Glomerular endothelial cell (primary cell): Measurements from ENCODE around the gene DOK3. TPM values are rescaled to one million over a fixed set of nuclear protein-coding genes. Genes with fewer than 3 reads are reported as not detected.
"Not testable (repeated sequence)": the region's sequence is repeated elsewhere in the genome, so short reads cannot be mapped to it uniquely, and the experiment has no call there.

Experiments
- DNase-seq: peaks from one replicate; pipeline ENCODE4 v3.0.0-alpha.2; 2011; ENCODE audit warnings: low read depth, low spot score; ENCODE audit errors: extremely low read depth
- total RNA-seq: library from RNA; depleted of rRNA; stranded (reverse); fragments of >200 nt; gene quantifications from 2 replicates; pipeline ENCODE4 v1.2.3, GENCODE V29; 2015

Gene DOK3
- total RNA-seq, 1 donor from 2014 or later = 15.6 TPM

- DNase-seq = no peak
These were observed 11.4 kb downstream of the DOK3 start for GRCh38 chr5:177498013-177498787.

- DNase-seq = no peak
These were observed 12.2 kb downstream of the DOK3 start, which contains the start of gene PDLIM7 for GRCh38 chr5:177497292-177498012. TSS of gene PDLIM7 (minus strand) at chr5:177497604. CDS start at chr5:177496512, 1,092 bp downstream.

GRCh38 chr5:177496727-177497291 is 12.8 kb downstream of the DOK3 start:
- DNase-seq = no peak

DNA sequence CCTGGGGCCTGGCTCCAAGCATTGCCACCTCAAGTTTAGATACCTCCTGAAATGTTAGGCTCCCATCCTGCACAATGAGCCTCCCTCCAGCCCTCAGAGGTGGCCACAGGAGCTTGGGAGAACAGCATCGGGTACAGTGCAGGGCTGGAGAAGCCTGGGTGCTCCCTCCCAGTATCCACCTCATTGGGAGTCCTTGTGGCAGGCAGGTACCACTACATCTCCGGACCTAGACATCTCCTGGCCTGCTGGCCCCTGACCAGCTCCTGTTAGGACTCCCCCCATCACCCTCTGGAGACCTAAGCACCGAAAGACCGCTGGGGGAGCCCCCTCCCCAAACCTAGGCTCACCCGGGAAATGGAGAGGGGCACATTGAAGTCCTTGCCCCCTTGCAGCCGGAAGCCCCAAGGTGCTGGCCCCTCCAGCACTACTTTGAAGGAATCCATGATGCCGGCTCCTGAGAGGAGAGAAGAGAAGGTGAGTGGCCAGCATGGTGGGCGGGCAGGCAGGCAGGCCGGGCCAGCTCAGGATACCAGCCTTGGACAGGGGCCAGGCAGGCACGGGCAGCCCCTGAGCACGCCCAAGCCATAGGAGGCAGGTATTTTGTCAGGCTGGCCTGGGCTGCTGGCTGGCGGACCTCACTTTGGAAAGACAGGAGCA is 13.4 kb downstream of the DOK3 start:
- no peak for DNase-seq

DNA sequence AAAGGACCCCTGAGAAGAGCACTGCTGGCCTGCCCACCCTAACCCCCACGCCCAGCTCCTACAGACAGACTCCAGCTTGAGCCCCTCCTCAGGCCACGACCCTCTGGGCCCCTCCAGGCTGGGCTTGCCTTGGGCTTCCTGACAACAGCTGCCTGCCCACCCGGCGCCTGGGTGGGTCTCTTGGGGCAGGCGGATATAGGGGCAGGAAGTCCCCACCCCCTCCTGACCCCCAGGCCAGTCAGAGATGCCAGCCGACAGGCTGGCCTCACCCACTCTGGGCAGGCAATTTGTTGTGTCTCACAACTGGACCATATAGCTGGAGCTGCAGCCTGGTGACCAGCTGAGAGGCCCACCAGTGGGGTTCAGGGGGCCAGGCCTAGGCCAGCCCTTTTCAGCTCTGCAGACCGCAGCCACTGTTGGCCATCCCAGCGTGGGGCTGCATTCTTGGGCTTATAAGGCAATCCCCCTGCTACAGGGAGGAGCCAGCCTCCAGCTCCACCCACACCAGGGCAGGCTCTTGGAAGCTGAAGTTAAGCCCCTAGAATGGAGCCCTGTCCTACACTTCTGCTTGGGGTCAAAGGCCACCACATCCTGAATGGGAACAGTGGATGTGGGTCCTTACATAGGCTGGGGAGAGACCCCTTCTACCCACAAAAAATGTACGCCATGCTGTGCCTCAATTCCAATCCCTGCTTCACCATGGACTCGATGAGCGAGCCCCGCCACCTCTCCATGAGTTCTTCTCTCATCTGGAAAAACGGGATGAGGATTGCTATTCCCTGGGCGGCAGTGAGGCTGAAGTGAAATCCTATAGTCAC is 14.2 kb downstream of the DOK3 start:
- DNase-seq = no peak

DNA sequence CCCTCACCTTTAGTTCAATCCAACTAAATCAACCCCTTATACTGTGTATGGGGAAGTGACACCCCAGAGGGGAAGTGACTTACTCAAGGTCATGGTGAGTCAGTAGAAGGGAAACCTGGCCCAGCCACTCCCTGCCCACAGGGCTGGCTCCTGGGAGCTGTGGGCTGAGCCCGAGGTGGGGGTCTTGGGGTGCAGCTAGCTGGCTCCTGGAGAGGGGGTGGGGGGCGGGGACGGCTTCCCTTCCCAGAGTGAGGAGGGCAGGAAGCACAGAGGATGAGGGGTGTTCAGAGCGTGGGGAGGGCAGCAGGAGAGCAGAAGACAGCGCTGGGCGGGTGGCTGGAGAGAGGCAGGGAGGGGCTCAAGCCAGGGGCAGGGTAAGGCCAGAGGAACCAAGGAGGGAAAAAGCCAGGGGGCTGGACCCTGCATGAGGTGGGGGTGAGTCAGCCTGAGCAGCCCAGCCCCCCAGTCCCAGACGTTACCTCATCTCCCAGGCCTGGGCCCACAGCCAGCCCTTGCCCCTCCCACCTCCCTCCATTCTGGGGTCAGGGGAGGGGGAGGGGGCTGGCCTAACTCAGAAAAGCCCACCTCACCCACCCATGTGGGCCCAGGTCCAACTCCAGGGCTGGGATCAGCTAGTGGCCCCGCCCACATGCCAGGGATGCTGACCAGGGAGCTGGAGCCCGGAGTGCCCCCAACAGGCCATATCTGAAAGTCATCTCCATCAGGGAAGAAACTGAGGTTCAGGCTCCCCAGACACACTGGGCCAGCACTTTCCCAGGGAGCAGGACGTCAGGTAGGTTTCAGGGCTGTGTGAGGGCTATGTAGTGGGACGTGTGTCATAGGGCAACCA is 15.1 kb downstream of the DOK3 start:
- DNase-seq = no peak

- no peak for DNase-seq
These were observed 15.8 kb downstream of the DOK3 start for GRCh38 chr5:177493795-177494345.

DNA sequence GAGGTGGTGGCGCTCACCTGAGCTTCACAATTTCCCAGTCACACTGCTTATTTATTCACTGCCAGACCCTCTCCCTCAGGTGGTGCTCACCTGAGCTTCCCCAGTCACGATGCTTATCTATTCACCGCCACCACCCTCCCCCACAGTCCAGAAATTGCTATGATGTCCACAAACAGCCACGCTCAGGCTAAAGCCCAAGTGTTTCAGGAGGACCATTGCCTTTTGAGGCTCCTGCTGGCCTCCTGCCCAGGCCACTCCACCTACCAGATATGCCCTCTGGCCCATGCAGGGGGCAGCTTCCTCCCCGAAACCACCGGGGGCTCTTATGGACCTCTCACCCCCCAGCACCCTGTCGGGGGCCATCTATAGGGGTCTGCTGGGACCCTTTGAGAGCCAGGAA is 16.8 kb downstream of the DOK3 start:
- DNase-seq = no peak

- no peak for DNase-seq
These were observed 17.5 kb downstream of the DOK3 start for GRCh38 chr5:177491983-177492746.

GRCh38 chr5:177491429-177491945 is 18.1 kb downstream of the DOK3 start:
- no peak for DNase-seq

- no peak for DNase-seq
These were observed 18.6 kb downstream of the DOK3 start for GRCh38 chr5:177490992-177491391.

DNA sequence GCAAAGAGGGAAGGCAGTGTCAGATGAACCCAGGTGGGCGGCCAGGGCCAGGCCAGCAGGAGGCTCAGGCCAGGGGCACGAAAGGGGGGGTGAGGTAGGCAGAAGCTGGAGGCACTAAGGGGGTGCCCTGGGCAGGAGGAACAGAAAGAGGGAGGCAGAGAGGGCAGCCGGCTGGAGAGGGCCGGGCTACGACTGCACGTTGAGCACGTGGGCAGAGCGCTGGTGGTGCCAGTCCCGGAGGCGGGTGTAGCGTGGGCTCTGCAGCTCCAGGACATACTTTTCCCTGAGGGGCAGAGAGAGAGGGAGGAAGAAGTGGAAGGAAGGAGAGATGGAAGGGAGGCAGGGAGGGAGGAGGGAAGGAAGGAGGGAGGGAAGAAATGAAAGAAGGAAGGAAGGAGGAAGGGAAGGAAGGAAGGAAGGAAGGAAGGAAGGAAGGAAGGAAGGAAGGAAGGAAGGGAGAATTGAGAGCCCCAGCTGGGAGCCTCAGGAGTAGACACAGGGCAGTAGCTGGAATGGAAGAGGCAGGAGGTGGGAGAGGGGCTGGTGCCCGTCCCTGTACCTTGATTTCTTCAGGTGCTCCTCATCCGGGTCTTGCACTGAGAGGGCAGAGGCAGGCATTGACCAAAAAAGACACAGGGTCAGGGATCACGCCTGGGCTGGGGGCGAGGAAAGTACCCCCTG is 19.2 kb downstream of the DOK3 start:
- no peak for DNase-seq

GRCh38 chr5:177489119-177489716 is 20.4 kb downstream of the DOK3 start:
- no peak for DNase-seq

GRCh38 chr5:177487975-177488374 is 21.7 kb downstream of the DOK3 start:
- no peak for DNase-seq

- DNase-seq = no peak
These were observed 22.5 kb downstream of the DOK3 start for GRCh38 chr5:177487144-177487543.

GRCh38 chr5:177486256-177486655 is 23.4 kb downstream of the DOK3 start:
- DNase-seq = no peak

- not testable (repeated sequence) for DNase-seq
These were observed 23.9 kb downstream of the DOK3 start for GRCh38 chr5:177485753-177486152.
